HG02852 (cell line): ENCODE results near the gene ILK.

Experiments used
- ATAC-seq: cut with Tn5 transposase; IDR thresholded peaks from one replicate; pipeline ENCODE4 v1.9.1; 2021; ENCODE audit warnings: mild to moderate bottlenecking, moderate library complexity; ENCODE audit not compliant: unreplicated experiment

ILK gene

DNA sequence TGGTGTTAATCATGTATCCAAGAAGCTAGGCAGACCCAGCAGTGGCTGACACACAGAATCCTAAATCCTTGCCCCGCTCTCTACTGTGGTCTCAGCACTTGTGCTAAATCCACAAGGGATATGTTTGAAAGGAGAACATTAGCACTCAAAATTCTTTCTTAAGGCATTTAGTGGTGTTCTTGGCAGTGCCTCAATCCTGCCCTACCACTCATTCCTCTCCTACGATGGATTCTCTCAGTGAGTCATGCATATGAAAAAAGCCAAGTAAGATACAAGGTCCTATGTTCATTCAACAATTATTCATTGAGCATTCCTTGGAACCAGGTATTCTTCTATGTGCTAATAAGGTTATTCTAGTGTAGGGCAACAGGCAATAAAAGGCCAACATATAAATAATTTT lies 31.4 kb upstream of the ILK start:
- no peak for ATAC-seq

DNA sequence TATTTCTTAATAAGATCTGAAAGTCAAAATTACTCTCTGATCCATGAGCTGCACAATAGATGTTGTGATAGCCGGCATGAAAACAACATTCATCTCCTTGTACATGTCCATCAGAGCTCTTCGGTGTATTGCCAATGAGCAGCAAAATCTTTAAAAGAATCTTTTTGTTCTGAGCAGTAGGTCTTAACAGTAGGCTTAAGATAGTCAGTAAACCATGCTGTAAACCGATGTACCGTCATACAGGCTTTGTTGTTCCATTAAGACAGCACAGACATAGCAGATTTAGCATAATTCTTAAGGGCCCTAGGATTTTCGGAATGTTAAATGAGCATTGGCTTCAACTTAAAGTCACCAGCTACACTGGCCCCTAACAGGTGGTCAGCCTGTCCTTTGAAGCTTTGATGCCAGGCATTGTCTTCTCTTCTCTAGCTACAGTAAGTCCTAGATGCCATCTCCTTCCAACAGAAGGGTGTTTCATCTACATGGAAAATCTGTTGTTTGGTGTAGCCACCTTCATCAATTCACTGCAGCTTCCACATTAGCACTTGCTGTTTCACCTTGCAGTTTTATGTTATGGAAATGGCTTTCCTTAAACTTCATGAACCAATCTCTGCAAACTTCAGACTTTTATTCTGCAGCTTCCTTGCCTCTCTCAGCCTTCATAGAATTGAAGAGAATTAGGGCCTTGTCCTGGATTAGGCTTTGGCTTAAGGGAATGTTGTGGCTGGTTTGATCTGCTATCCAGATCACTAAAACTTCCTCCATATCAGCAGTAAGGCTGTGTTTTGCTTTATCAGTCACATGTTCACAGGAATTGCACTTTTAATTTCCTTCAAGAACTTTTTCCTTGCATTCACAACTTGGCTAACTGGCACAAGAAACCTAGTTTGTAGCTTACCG lies 28.5 kb upstream of the ILK start:
- no peak for ATAC-seq

DNA sequence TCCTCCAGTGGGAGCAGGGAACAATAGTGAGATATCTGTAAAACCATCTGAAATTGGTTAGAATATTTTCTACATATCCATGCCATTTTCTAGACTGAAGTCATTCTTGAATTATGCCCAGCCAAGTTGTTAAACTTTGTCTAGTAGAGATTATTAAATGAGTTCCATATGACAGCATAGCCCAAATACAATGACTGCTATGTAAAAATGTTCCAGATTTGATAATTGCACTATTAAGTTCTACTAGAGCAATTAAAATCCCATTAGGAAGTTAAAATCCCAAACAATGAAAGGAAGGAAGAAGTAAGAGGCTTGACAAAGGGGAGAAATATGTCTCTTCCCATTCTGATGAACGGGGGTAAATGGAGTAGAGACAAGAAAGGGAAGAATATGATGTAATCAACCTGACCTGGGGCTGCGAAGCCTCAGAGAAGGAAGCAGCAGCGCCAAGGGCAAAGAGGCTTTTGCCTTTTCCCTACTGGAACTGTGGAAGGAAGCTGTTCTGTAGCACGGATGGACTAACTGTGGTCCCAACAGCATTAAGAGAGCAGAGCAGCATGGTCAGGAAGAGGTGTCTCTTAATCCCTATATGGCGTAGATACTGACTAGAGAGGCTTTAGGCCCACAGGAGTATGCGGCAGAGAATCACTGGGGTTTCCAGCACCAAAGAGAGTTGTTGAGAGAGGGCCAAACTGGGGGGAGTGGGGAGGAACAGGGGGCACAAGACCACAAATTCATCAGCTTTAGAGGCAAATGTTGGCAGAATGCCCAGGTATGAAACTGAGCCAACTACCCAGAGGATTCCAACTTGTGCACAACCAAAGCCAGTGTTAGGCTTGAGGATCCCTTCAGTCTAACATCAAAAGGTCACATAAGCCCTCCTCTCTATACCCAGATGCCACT lies 26.9 kb upstream of the ILK start:
- no peak for ATAC-seq

DNA sequence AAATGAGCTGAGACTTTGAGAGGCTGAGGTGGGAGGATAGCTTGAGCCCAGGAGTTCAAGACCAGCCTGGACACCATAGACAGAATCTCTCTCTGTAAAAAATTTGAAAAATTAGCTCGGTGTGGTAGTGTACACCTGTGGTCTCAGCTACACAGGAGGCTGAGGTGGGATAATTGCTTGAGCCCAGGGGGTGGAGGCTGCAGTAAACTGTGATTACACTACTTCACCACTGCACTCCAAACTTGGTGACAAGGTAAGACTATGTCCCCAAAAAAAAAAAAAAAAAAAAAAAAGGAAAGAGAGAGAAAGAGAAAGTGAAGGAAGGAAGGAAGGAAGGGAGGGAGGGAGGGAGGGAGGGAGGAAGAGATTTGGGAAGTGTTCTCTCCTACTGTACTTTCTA lies 25.4 kb upstream of the ILK start:
- no peak for ATAC-seq

DNA sequence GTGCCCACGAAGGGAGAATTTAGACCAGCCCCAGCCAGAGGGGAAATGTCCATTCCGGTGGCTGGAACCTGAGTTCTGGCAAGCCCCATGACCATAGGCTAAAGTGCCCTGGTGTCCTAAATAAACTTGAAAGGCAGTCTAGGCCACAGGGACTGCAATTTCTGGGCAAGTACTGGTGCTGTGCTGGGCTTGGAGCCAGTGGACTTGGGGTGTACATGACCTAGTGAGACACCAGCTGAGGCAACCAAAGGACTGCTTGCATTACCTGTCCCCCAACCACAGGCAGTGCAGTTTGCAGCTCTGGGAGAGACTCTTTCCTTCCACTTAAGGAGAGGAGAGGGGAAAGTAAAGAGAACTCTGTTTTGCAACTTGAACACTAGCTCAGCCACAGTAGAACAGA lies 23.9 kb upstream of the ILK start:
- no peak for ATAC-seq

DNA sequence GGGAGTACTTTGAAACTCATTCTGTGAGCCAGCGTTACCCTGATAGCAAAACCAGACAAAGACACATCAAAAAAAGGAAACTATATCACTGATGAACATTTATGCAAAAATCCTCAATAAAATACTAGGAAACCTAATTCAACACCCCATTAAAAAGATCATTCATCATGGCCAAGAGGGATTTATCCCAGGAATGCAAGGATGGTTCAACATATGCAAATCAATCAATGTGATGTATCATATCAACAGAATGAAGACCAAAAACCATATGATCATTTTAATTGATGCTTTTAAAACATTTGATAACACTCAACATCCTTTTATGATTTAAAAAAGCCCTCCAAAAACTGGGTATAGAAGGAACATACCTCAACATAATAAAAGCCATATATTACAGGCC lies 20.0 kb upstream of the ILK start:
- ATAC-seq = no peak

DNA sequence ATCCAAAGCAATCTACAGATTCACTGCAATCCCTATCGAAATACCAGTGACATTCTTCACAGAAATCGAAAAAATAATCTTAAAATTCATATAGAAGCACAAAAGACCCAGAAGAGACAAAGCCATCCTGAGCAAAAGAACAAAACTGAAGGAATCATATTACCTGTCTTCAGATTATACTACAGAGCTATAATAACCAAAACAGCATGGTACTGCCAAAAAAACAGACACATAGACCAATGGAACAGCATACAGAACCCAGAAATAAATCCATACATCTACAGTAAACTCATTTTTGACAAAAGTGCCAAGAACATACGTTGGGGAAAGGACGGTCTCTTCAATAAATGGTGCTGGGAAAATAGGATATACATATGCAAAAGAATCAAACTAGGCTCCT lies 19.0 kb upstream of the ILK start:
- ATAC-seq = no peak

DNA sequence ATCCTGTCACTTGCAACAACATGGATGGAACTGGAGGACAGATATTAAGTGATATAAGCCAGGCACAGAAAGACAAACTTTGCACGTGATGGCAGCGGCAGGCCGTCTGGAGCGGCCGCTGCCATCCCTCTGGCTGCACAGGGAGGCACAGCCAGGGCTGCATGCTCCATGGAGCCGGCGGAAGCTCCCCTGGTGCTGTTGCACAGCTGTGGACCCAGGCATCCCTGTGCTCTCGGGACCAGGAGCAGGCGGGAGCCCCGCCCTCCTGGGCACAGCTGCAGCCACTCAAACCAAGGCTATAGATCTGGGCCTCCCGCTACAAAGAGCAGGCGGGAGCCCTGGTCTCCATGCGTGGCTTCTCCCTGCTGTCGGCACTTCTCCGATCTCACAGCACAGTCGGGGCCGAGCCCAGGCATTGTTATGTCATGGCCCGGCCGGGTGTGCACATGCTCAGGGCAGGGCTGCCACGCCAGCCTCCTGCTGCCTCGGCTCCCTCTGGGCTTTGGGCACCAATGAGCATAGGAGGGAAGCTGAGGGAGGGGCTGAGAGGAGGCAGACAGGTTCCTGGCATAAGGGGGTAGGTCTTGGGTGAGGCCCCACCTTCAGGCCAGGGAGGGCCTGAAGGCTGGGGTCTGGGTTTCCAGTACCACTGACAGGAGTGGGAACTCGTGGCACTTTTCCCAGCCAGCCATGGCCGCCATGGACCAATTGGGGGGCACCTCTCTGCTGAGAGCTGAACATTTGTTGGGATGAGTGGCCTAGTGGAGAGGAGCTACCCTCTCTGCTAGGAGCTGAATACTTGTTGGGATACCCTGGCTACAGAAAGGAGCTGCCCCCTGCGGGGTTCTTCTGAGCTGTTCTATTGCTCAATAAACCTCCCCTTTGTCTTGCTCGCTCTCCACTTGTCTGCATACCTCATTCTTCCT lies 16.9 kb upstream of the ILK start:
- no peak for ATAC-seq

DNA sequence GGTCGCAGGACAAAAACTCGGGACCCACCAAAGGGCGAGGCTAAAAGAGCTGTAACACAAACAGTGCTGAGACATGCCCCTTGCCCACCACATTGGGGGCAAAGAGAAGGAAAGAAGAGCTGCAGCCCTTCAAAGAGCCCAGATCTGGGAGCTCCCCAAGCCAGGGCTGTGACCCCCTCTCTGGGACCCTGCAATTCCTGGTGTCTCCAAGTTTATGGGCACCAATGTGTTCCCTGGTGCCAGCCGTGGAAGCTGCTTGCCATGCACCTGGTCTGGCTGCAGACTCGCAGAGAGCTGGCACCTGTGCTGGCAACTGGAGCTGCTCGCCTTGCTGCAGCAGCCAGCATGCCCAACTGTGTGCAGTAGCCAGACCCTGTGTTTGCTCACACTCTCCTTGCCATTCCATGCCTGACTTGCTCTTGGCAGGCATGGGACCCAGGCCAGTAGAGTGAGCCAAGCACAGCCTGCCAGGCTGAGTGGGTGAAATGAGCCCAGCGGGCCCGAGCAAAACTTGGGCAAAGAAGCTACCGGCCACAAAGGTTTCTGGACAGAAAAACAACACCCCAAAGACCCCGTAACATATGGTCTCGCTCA lies 16.1 kb upstream of the ILK start:
- no peak for ATAC-seq

DNA sequence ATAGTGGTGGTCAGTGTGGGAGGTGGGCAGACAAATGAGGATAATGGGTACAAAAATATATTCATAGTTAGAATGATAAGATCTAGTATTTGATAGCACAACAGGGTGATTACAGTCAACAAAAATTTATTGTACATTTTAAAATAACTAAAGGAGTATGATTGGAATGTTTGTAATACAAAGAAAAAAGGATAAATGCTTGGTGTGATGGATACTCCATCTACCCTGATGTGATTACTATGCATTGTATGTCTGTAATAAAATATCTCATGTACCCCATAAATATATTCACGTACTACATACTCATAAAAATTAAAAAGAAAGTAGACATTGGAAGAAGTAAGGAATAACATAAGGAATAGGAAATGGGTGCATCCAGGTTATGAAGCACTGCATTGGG lies 15.6 kb upstream of the ILK start:
- ATAC-seq = no peak

DNA sequence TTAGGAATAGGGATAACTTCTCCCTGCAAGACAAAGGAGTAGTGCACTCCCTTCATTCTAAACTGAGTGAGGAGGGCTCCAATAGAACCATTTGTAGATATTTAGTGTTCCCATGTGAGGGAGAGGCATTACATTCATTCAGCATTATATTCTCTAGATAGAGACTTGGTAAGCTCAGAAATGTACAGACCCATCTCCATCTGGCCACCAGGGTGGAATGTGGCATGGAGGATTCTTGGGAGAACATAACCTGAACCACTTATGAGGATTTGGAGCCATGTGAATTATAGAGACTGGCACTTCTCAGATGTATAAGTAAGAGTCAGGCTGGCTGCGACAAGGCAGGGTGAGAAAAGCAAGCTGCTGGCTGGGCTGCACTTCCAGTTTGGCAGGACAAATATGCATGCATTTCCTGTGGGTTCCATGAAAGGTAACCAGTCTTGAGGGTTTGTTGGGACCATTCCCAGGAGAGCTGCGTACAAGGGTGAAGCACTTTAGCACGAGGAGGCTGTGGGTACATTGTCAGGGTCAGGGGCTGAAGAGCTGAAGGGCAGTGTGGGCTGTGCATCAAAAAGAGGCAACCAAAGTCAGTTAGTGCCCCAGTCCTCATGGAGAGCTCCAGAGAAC lies 9.3 kb upstream of the ILK start:
- ATAC-seq = no peak

DNA sequence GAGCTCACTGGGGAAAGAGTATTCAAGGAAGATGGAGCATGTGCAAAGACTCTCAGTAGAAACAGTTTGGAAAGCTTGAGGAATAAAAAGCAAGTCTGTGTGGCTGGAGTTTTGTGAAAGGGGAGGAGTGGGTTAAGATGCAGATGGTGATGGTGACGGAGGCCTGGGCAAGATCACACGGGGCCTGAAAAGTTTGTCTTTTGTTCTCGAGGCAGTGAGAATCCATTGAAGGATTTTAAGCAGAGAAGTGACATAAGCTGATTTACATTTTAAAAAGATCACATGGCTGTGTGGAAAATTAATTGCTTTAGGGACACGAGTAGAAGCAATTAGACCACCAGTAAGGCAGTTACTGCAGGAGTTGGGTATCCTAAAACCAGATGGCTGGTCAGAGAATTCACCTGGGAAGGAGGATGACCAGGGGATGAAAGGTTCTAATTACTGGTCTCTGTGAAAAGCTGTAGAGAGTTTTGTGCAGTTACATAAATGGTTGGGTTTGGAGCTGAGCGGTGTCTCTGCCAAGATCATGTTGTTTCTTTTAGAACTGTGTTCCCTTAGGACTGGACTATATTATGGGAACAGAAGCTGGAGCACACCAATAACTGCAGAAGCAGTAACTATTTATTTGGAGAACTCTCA lies 7.2 kb upstream of the ILK start:
- ATAC-seq = no peak

DNA sequence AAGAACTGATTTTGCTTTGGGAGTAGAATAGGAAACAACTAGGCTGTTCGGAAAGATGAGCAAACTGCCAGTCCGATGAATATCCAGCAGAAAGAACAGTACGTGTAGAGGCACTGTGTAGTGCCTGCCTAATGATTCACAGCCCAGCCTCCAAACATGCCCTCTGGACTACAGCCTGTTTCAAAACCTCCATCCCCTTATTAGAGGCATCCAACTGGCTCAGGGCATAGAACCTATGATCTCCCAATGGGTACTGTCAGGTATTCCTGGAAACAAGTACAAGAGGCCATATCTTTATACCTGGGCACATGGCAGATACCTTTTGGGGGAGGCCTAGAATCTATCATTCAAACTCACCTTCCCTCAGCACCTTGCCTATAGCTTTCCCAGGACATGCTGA lies 5.0 kb upstream of the ILK start:
- no peak for ATAC-seq

DNA sequence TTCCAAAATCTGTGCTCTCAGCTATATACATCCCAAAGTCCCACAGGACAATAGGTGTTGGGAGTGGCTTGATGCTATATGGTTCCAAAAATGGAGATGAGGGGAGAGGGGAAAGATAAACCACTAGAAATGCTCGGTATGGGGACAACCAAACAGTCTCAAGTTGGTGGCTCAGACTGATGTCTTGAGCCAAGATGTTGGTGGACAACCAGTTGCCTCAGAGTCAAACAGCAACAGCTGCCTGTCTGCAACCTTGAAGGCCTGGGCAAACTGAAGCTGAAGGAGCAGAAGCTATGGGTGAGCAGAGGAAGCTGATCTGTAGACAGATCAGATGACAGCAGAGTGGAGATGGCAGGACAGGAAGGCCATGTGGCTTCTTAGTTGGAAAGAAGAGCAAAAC lies 4.1 kb upstream of the ILK start:
- ATAC-seq = no peak

DNA sequence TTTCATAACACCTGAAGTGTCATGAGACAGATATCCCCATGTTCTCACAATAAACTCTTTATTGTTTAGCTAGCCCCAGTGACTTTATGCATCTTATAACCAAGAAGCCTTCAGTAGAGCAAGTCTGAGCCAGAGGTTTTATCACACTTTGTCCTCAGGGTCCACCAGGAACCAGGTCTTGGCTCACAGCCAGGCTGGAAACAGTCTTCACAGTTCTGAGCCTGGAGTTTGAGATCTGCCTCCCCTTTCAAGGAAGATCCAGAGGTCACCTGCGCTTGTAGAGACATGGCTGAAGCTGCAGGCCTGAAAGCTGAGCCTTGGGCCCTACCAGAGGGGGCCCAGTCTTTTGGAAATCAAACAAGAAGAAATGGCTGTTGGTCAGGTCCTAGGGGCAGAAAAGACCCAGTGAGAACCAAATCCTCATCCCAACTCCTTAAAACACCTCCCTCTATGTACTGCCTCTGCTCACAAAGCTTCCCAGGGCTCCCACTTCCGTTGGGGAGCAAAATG lies 3.6 kb upstream of the ILK start:
- no peak for ATAC-seq

DNA sequence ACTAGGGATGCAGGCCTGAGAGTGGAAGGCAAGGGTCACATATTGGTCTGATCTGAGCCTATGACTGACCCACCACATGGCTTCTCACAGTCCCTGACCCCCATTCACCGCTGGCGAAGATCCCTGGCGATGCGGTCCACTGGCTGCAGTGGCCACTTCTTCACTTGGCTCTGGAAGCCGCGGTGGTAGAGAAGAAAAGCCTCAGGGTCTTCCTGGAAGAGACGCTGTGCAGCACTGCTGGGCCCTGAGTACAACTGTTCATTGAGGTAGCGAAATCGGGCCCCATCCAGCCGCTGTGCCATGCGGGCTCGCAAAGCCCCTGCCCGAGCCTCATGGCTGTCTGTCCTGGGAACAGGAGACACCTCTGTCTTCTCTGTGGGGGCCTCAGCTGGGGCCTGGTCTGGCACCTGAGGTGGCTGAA lies 2.5 kb upstream of the ILK start:
- no peak for ATAC-seq

DNA sequence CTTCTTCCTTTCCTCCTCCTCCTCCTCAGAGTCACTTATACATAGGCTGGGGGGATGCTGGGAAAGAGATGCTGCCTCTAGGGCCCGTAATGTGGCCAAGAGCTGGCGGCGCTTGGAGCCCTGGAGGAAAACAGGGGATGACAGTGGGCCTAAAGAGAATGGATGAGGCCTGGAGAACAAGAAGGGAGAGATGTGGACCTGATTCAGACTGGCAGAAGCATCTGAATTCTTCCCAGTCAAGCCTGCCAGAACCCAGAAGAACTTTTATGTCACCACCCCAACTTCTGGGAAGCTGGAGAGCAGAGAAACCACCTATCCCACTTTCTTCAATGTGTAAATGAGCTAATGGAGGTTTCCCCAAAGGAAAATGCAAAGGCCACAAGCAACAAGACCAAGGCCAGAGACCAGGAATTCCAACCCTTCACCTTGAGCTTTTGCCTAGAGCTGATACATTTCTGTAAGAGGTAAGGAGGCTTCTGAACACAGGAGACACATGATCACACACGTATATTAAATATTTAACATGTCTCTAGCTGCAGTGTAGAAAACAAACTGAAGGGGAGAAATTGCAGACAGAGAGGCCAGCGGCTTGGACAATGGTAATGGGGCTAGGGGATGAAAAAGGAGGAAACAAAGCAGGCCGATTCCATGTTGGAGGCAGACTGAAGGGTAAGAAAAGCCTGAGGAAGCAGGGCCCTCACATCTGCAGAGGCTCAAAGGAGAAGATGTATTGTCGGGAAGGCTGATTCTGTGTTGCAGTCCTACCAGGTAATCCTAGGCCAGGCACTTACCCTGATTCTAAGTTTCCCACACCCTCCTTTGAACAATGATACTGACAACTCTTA lies 1.3 kb upstream of the ILK start:
- ATAC-seq = no peak

DNA sequence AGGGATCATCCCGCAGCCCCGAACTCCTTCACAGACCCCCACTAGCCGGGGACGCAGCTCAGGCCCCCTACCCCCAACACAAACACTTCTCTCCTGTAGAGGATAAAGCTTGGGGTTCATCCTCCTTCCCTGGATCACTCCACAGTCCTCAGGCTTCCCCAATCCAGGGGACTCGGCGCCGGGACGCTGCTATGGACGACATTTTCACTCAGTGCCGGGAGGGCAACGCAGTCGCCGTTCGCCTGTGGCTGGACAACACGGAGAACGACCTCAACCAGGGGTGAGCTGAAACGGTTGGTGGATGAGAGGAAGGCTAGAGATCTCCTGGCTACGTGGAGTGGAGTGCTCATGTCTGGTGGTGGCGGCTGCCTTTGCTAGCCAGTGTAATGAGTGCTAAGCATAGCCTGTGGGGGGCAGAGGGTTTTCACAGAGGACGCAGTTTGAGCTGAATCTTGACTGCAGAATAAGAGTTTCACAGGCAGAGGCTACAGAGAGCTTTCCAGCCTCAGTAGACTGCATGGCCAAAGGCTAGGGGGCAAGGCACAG lies 580 bp downstream of the ILK start:
- ATAC-seq = peak; percentile 35
